GM10266 (cell line): ENCODE results near the gene BTD.
"Not testable (repeated sequence)": the region's sequence is repeated elsewhere in the genome, so short reads cannot be mapped to it uniquely, and the experiment has no call there.

ENCODE experiments used
- DNase-seq: peaks from one replicate; pipeline ENCODE4 v3.0.0; 2012; ENCODE audit errors: extremely low spot score
- CTCF ChIP-seq: IDR thresholded peaks from 2 replicates; pipeline ENCODE4 v1.5.1; 2012; ENCODE audit warnings: mild to moderate bottlenecking, low read depth; ENCODE audit not compliant: control insufficient read depth, insufficient read depth; ENCODE audit errors: missing control alignments

Gene BTD

GRCh38 chr3:15585111-15585845 lies 16.3 kb upstream of the BTD start:
- no peak for DNase-seq
- no peak for TF ChIP-seq CTCF

GRCh38 chr3:15591242-15591641 lies 10.3 kb upstream of the BTD start:
- DNase-seq: no peak
- TF ChIP-seq CTCF: no peak

- DNase-seq: no peak
Observed at GRCh38 chr3:15591928-15592327, 9.6 kb upstream of the BTD start.

GRCh38 chr3:15592968-15593367 lies 8.6 kb upstream of the BTD start:
- no peak for TF ChIP-seq CTCF
- no peak for DNase-seq

More at GRCh38 chr3:15591928-15592327, 9.6 kb upstream of the BTD start:
- no peak for TF ChIP-seq CTCF

- TF ChIP-seq CTCF: no peak
Observed at GRCh38 chr3:15595955-15596354, 5.6 kb upstream of the BTD start.

GRCh38 chr3:15601046-15601398 lies 523 bp upstream of the BTD start:
- DNase-seq: peak; percentile 35
- no peak for TF ChIP-seq CTCF

More at GRCh38 chr3:15595955-15596354, 5.6 kb upstream of the BTD start:
- no peak for DNase-seq

GRCh38 chr3:15602146-15602536 lies 596 bp downstream of the BTD start:
- TF ChIP-seq CTCF: no peak

GRCh38 chr3:15602816-15603215 lies 1.3 kb downstream of the BTD start:
- not testable (repeated sequence) for DNase-seq

More at GRCh38 chr3:15602146-15602536, 596 bp downstream of the BTD start:
- peak; percentile 15 for DNase-seq

- not testable (repeated sequence) for DNase-seq
Observed at GRCh38 chr3:15604584-15604983, 3.0 kb downstream of the BTD start.
